K562 (cell line): Measurements from ENCODE around the gene CATSPER4. TPM values are rescaled to one million over a fixed set of nuclear protein-coding genes. Genes with fewer than 3 reads are reported as not detected.

Experiments
- ATAC-seq: fragments of 200-7000 bp; cut with Tn5 transposase; 3 replicates; pipeline ENCODE4 v1.9.1; 2020; ENCODE audit warnings: moderate library complexity
- BruUV-seq: library from RNA; stranded (reverse); fragments of 400-500 nt; replicated peaks from 2 replicates; lab custom pipeline; 2021; lab: Mats Ljungman, UMichigan
- CTCF ChIA-PET: fragments of 300-600 bp; formaldehyde crosslinking; extraction: SDS; loops from one replicate; lab custom pipeline; 2021; ENCODE audit warnings: low intra/inter-chr PET ratio; lab: Yijun Ruan, JAX
- POLR2A ChIA-PET: fragments of 300-600, 350-650 bp; sonication (Branson Sonifier 250); formaldehyde crosslinking; extraction: SDS; loops from one replicate; lab custom pipeline; 2021; ENCODE audit warnings: antibody characterized with exemption, inconsistent platforms; lab: Yijun Ruan, JAX
- DNase-seq, 4 experiments: peaks; one replicate each; pipeline versions ENCODE4 v3.0.0 to v3.0.0-alpha.2; 2011 to 2018; ENCODE audit warnings: low spot score in 3 of 4, mixed read lengths in 3 of 4; ENCODE audit errors: extremely low read depth in 1 of 4
- FAIRE-seq: peaks from 2 replicates; lab custom pipeline; 2011; peaks lifted over from hg19 to GRCh38; lab: Jason Lieb, UNC
- H2AFZ ChIP-seq: 2 replicates; pipeline ENCODE4 v1.6.0; 2011; ENCODE audit warnings: low read depth, low read length, control low read depth, inconsistent platforms
- H3K27ac ChIP-seq: fragments of 200-600 bp; 3 replicates; pipeline ENCODE4 v1.8.0; 2011; ENCODE audit warnings: low read depth, mild to moderate bottlenecking, control low read depth, inconsistent platforms, low read length, moderate library complexity, mixed read lengths; ENCODE audit errors: extremely low read depth
- H3K27me3 ChIP-seq, 2 experiments: fragments of 300-600 bp in 1 of 2; 2 replicates in 1 of 2; 3 replicates in 1 of 2; pipeline versions ENCODE4 v1.6.0 to v1.8.0; 2011; ENCODE audit warnings: inconsistent platforms in 2 of 2, low read length in 2 of 2, mild to moderate bottlenecking in 1 of 2, mixed read lengths in 1 of 2, moderate library complexity in 1 of 2; ENCODE audit not compliant: control insufficient read depth in 2 of 2, insufficient read depth in 2 of 2
- H3K36me3 ChIP-seq: fragments of 300-600 bp; 3 replicates; pipeline ENCODE4 v1.8.0; 2011; ENCODE audit warnings: mild to moderate bottlenecking, low read length, inconsistent platforms; ENCODE audit not compliant: control insufficient read depth, insufficient read depth
- H3K4me1 ChIP-seq, 2 experiments: fragments of 200-600 bp in 1 of 2; replicated peaks in 1 of 2; 2 replicates in 1 of 2; 3 replicates in 1 of 2; pipeline versions ENCODE4 v1.5.1 to v1.8.0; 2011; ENCODE audit warnings: inconsistent platforms in 2 of 2, low read length in 2 of 2, mild to moderate bottlenecking in 1 of 2, mixed read lengths in 1 of 2, moderate library complexity in 1 of 2; ENCODE audit not compliant: control insufficient read depth in 2 of 2, insufficient read depth in 2 of 2
- H3K4me2 ChIP-seq: 2 replicates; pipeline ENCODE4 v1.6.1; 2011; ENCODE audit warnings: low read length, control low read depth, inconsistent platforms, mixed read lengths; ENCODE audit not compliant: insufficient read depth
- H3K4me3 ChIP-seq: fragments of 200-600 bp; sonication (generic), shearing (Covaris generic); 2 replicates; pipeline ENCODE4 v1.5.1; 2016; ENCODE audit warnings: control low read depth, inconsistent platforms
- H3K79me2 ChIP-seq: fragments of 200-600 bp; 3 replicates; pipeline ENCODE4 v1.8.0; 2011; ENCODE audit warnings: low read length, inconsistent platforms; ENCODE audit not compliant: control insufficient read depth, insufficient read depth
- H3K9ac ChIP-seq, 2 experiments: 2 replicates each; pipeline versions ENCODE4 v1.6.0 to v1.6.1; 2011; ENCODE audit warnings: low read depth in 2 of 2, low read length in 2 of 2, control low read depth in 1 of 2, inconsistent platforms in 1 of 2, mild to moderate bottlenecking in 1 of 2, mixed read lengths in 1 of 2; ENCODE audit not compliant: insufficient read depth in 1 of 2
- H3K9me1 ChIP-seq: one replicate; pipeline ENCODE4 v1.6.0; 2011; ENCODE audit warnings: inconsistent platforms, mild to moderate bottlenecking, low read length, moderate library complexity; ENCODE audit not compliant: control insufficient read depth, insufficient read depth
- H3K9me3 ChIP-seq: replicated peaks from 2 replicates; pipeline ENCODE4 v1.5.1; 2011; ENCODE audit warnings: low read depth, low read length, inconsistent platforms; ENCODE audit not compliant: control insufficient read depth, insufficient read depth
- H4K20me1 ChIP-seq: replicated peaks from 2 replicates; pipeline ENCODE4 v1.6.1; 2011; ENCODE audit warnings: low read length, inconsistent platforms, mixed read lengths; ENCODE audit not compliant: control insufficient read depth, insufficient read depth
- EP300 ChIP-seq: IDR thresholded peaks from 2 replicates; pipeline ENCODE4 v1.6.1; 2012; ENCODE audit warnings: low read length, improper control_type of control experiment
- FOXJ3 ChIP-seq: sonication (generic); formaldehyde crosslinking; IDR thresholded peaks from 2 replicates; pipeline ENCODE4 v1.4.0; 2020; ENCODE audit warnings: mild to moderate bottlenecking, missing genetic modification reagents
- PRMT5 ChIP-seq: sonication (generic); formaldehyde crosslinking; IDR thresholded peaks from 2 replicates; pipeline ENCODE4 v1.5.0; 2020; ENCODE audit warnings: missing genetic modification reagents
- ZNF12 ChIP-seq: sonication (generic); formaldehyde crosslinking; IDR thresholded peaks from 2 replicates; pipeline ENCODE4 v1.4.0; 2020; ENCODE audit warnings: mild to moderate bottlenecking, missing genetic modification reagents
- ZNF174 ChIP-seq: fragments of 250-450 bp; sonication (Bioruptor Pico); IDR thresholded peaks from 2 replicates; pipeline ENCODE4 v1.4.0; 2020; ENCODE audit warnings: mild to moderate bottlenecking
- WGBS: fragments of 100-300 bp; shearing (Covaris generic); methylation state at CpG from one replicate; pipeline ENCODE4 v1.1.6; 2016; ENCODE audit warnings: low coverage, mixed read lengths; ENCODE audit not compliant: insufficient coverage; ENCODE audit errors: missing lambda C conversion rate; 5-methylcytosine and 5-hydroxymethylcytosine counted together
- in situ Hi-C: fragments of 300-500 bp; cut with MboI; formaldehyde crosslinking; loops from 4 replicates; pipeline ENCODE4 v1.15.0; 2018; ENCODE audit warnings: inconsistent platforms, mixed read lengths
- intact Hi-C: fragments of 100-400 bp; cut with micrococcal nuclease; formaldehyde crosslinking; loops from 2 replicates; pipeline ENCODE4 v1.14.2; 2022
- polyA plus RNA-seq, 8 experiments: library from polyadenylated mRNA; depleted of rRNA in 4 of 8; stranded (reverse) in 5 of 8; unstranded in 3 of 8; fragments of >200 nt; fragmentation: Nextera tagmentation in 2 of 8; fragmentation: Illumina TruSeq in 1 of 8; extraction: Ambion mirVana in 2 of 8; extraction: Trizol in 1 of 8; gene quantifications; 2 replicates each; pipeline versions ENCODE4 v1.2.1 to v1.2.3, GENCODE V29; 2011 to 2014; ENCODE audit warnings: inconsistent platforms in 1 of 8, missing spikeins in 1 of 8
- total RNA-seq, 7 experiments: library from RNA; depleted of rRNA in 6 of 7; stranded (reverse); fragments of >200 nt in 6 of 7; fragmentation: Illumina TruSeq in 2 of 7; extraction: Trizol in 2 of 7; gene quantifications; 2 replicates each; pipeline versions ENCODE4 v1.2.1 to v1.2.3, GENCODE V29; 2011 to 2021; ENCODE audit warnings: low replicate concordance in 1 of 7
- TF ChIP-seq, protein P1 (sequence below), 2 experiments: fragments of 450-650 bp; IDR thresholded peaks; 2 replicates each; pipeline ENCODE4 v1.6.1; 2018; ENCODE audit warnings: mild to moderate bottlenecking in 2 of 2, low read depth in 1 of 2; ENCODE audit not compliant: partially characterized antibody in 2 of 2
- TF ChIP-seq, protein P2 (sequence below): fragments of 250-450 bp; sonication (Bioruptor Pico); IDR thresholded peaks from 2 replicates; pipeline ENCODE4 v1.5.0; 2020; ENCODE audit warnings: mild to moderate bottlenecking
- TF ChIP-seq, protein P3 (sequence below): sonication (generic); formaldehyde crosslinking; IDR thresholded peaks from 2 replicates; pipeline ENCODE4 v1.5.0; 2020; ENCODE audit warnings: missing genetic modification reagents
- TF ChIP-seq, protein P4 (sequence below): fragments of 250-450 bp; sonication (Bioruptor Pico); IDR thresholded peaks from 2 replicates; pipeline ENCODE4 v1.4.0; 2020

CATSPER4 gene
- total and polyA plus RNA-seq, 9 of the 15 experiments (the other 6 are each of a cell fraction or from before 2014, with no cell fraction given) = 0.04 to 0.13 TPM; not detected in 7

DNA sequence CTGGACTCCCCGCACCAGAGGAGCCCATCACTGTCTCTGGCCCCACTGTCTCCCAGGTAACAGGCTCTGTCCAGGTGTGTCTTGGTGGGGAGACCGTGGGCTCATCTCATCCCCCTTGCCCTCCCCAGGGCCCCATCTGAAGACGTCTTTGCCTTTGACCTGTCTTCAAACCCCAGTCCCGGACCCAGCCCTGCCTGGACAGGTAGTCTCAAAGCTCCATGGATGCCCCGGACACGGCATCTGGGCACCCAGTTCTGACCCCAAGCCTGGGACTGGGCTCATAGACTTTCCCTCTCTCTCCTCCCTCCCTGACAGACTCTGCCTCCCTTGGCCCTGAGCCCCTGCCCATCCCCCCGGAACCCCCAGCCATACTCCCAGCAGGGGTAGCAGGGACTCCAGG, 6.3 kb upstream of the CATSPER4 start (continued):
- TF ChIP-seq, protein P1, sequence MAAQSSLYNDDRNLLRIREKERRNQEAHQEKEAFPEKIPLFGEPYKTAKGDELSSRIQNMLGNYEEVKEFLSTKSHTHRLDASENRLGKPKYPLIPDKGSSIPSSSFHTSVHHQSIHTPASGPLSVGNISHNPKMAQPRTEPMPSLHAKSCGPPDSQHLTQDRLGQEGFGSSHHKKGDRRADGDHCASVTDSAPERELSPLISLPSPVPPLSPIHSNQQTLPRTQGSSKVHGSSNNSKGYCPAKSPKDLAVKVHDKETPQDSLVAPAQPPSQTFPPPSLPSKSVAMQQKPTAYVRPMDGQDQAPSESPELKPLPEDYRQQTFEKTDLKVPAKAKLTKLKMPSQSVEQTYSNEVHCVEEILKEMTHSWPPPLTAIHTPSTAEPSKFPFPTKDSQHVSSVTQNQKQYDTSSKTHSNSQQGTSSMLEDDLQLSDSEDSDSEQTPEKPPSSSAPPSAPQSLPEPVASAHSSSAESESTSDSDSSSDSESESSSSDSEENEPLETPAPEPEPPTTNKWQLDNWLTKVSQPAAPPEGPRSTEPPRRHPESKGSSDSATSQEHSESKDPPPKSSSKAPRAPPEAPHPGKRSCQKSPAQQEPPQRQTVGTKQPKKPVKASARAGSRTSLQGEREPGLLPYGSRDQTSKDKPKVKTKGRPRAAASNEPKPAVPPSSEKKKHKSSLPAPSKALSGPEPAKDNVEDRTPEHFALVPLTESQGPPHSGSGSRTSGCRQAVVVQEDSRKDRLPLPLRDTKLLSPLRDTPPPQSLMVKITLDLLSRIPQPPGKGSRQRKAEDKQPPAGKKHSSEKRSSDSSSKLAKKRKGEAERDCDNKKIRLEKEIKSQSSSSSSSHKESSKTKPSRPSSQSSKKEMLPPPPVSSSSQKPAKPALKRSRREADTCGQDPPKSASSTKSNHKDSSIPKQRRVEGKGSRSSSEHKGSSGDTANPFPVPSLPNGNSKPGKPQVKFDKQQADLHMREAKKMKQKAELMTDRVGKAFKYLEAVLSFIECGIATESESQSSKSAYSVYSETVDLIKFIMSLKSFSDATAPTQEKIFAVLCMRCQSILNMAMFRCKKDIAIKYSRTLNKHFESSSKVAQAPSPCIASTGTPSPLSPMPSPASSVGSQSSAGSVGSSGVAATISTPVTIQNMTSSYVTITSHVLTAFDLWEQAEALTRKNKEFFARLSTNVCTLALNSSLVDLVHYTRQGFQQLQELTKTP (IDR thresholded peaks at IDR 0.05; ENCODE audit: low read depth in 1 of 2, partially characterized antibody in 2 of 2) = no peak
- TF ChIP-seq, protein P2, sequence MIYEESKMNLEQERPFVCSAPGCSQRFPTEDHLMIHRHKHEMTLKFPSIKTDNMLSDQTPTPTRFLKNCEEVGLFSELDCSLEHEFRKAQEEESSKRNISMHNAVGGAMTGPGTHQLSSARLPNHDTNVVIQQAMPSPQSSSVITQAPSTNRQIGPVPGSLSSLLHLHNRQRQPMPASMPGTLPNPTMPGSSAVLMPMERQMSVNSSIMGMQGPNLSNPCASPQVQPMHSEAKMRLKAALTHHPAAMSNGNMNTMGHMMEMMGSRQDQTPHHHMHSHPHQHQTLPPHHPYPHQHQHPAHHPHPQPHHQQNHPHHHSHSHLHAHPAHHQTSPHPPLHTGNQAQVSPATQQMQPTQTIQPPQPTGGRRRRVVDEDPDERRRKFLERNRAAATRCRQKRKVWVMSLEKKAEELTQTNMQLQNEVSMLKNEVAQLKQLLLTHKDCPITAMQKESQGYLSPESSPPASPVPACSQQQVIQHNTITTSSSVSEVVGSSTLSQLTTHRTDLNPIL (CRISPR knock-in tag) = no peak
- TF ChIP-seq ZNF174 (CRISPR knock-in tag) (no peak), ZNF12 (no peak)

DNA sequence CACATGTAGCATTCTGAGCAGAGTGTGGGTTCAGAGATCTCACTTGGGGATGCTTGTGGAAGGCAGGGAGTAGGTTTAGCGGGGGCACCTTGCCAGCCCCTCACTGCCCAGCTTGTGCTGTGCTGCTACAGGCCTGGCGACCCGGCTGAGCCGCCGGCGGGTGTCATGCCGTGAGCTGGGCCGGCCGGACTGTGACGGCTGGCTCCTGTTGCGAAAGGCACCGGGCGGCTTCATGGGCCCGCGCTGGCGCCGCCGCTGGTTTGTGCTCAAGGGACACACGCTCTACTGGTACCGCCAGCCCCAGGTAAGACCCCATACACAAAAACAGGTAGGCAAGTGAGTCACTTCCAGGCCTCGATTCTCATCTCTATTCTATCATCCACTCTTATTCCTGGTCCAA, 5.5 kb upstream of the CATSPER4 start:
- BruUV-seq = no TSS peak
- no peak overlapping the region for H3K4me3 ChIP-seq
- POLR2A ChIA-PET = interaction anchor here (0.7 to 1.1 kb wide), 2 partner anchors 13 to 181 kb away, joined by 3 to 5 read pairs; partner anchors contain the start of gene ZNF593OS
- 0 out of 2 replicates have a peak, but pooled peaks cover 2% of the 10 kb centered on the region for H4K20me1 ChIP-seq
- H3K27me3 ChIP-seq = no peaks in the 10 kb centered on the region
- H2AFZ ChIP-seq = no peak overlapping the region
- FAIRE-seq (no peak), DNase-seq (no peak), ATAC-seq (no peak)
- H3K4me2 ChIP-seq = no peak overlapping the region
- no peaks in the 10 kb centered on the region for H3K9me3 ChIP-seq
- intact Hi-C loops = no loop called here
- H3K27ac ChIP-seq = no peak overlapping the region
- H3K79me2 ChIP-seq = no peaks in the 10 kb centered on the region
- H3K9me1 ChIP-seq = no peaks in the 10 kb centered on the region
- WGBS = 83% methylated on average over 21 of the region's 21 CpGs
- no peaks in the 10 kb centered on the region for H3K36me3 ChIP-seq
- H3K9ac ChIP-seq = no peak overlapping the region
- in situ Hi-C loops = no loop called here
- CTCF ChIA-PET = no interaction called here
- peaks cover 0 to 30% of the 10 kb centered on the region in 2 experiments; a peak in 2 of 5 replicates for H3K4me1 ChIP-seq
- TF ChIP-seq FOXJ3 (CRISPR knock-in tag) (no peak), EP300 (no peak), PRMT5 (no peak)
- TF ChIP-seq, protein P3, sequence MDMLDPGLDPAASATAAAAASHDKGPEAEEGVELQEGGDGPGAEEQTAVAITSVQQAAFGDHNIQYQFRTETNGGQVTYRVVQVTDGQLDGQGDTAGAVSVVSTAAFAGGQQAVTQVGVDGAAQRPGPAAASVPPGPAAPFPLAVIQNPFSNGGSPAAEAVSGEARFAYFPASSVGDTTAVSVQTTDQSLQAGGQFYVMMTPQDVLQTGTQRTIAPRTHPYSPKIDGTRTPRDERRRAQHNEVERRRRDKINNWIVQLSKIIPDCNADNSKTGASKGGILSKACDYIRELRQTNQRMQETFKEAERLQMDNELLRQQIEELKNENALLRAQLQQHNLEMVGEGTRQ = no peak
- TF ChIP-seq, protein P4, sequence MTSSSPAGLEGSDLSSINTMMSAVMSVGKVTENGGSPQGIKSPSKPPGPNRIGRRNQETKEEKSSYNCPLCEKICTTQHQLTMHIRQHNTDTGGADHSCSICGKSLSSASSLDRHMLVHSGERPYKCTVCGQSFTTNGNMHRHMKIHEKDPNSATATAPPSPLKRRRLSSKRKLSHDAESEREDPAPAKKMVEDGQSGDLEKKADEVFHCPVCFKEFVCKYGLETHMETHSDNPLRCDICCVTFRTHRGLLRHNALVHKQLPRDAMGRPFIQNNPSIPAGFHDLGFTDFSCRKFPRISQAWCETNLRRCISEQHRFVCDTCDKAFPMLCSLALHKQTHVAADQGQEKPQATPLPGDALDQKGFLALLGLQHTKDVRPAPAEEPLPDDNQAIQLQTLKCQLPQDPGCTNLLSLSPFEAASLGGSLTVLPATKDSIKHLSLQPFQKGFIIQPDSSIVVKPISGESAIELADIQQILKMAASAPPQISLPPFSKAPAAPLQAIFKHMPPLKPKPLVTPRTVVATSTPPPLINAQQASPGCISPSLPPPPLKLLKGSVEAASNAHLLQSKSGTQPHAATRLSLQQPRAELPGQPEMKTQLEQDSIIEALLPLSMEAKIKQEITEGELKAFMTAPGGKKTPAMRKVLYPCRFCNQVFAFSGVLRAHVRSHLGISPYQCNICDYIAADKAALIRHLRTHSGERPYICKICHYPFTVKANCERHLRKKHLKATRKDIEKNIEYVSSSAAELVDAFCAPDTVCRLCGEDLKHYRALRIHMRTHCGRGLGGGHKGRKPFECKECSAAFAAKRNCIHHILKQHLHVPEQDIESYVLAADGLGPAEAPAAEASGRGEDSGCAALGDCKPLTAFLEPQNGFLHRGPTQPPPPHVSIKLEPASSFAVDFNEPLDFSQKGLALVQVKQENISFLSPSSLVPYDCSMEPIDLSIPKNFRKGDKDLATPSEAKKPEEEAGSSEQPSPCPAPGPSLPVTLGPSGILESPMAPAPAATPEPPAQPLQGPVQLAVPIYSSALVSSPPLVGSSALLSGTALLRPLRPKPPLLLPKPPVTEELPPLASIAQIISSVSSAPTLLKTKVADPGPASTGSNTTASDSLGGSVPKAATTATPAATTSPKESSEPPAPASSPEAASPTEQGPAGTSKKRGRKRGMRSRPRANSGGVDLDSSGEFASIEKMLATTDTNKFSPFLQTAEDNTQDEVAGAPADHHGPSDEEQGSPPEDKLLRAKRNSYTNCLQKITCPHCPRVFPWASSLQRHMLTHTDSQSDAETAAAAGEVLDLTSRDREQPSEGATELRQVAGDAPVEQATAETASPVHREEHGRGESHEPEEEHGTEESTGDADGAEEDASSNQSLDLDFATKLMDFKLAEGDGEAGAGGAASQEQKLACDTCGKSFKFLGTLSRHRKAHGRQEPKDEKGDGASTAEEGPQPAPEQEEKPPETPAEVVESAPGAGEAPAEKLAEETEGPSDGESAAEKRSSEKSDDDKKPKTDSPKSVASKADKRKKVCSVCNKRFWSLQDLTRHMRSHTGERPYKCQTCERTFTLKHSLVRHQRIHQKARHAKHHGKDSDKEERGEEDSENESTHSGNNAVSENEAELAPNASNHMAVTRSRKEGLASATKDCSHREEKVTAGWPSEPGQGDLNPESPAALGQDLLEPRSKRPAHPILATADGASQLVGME = no peak
